Esophagus squamous epithelium (tissue), 5 donors: ENCODE measurements around the gene SNED1. TPM values are rescaled to one million over a fixed set of nuclear protein-coding genes. Genes with fewer than 3 reads are reported as not detected.

Experiments used
- DNase-seq: peaks from one replicate; lab custom pipeline; 2025; lab: John Stamatoyannopoulos, UW
- H3K27ac ChIP-seq, 4 donors: fragments of 200-600 bp; sonication (generic); one replicate each; pipeline ENCODE4 v1.5.1; 2016 to 2019; ENCODE audit warnings: mild to moderate bottlenecking in 1 of 4
- H3K27me3 ChIP-seq, 4 donors: fragments of 200-600 bp; sonication (generic); 1 replicate in 3 of 4; 2 replicates in 1 of 4; pipeline versions ENCODE4 v1.5.1 to v1.6.0; 2017 to 2021; ENCODE audit warnings: antibody characterized with exemption in 1 of 4
- H3K36me3 ChIP-seq, 3 donors: fragments of 200-600 bp; sonication (generic); one replicate each; pipeline ENCODE4 v1.5.1; 2016 to 2019
- H3K4me1 ChIP-seq, 3 donors: fragments of 200-600 bp; sonication (generic); one replicate each; pipeline ENCODE4 v1.5.1; 2017 to 2019
- H3K4me3 ChIP-seq, 4 donors: fragments of 200-600 bp; sonication (generic); 1 replicate in 3 of 4; 2 replicates in 1 of 4; pipeline ENCODE4 v1.5.1; 2016 to 2019; ENCODE audit warnings: mild to moderate bottlenecking in 2 of 4, moderate library complexity in 1 of 4
- H3K9me3 ChIP-seq, 3 donors: fragments of 200-600 bp; sonication (generic); one replicate each; pipeline ENCODE4 v1.5.1; 2016 to 2019
- POLR2A ChIP-seq, 4 donors: fragments of 450-650 bp; IDR thresholded peaks; one replicate each; pipeline ENCODE4 v1.6.1; 2017; ENCODE audit warnings: antibody characterized with exemption in 4 of 4, mild to moderate bottlenecking in 4 of 4, moderate library complexity in 3 of 4
- WGBS, 2 donors: methylation state at CpG; one replicate each; pipeline ENCODE4 v1.1.5; 2018; 5-methylcytosine and 5-hydroxymethylcytosine counted together
- intact Hi-C: fragments of 100-400 bp; cut with DNase I; formaldehyde crosslinking; loops from one replicate; pipeline ENCODE4 v1.15.0; 2022
- total RNA-seq, 4 donors: library from RNA; depleted of rRNA; stranded (reverse); fragments of >200 nt; gene quantifications; one replicate each; pipeline ENCODE4 v1.1.0, GENCODE V29; 2016
- TF ChIP-seq, protein P1 (sequence below), 6 experiments: fragments of 450-650 bp in 4 of 6; fragments of 200-600 bp in 2 of 6; sonication (generic) in 2 of 6; IDR thresholded peaks; one replicate each; pipeline ENCODE4 v1.5.1; 2016 to 2019; ENCODE audit warnings: antibody characterized with exemption in 6 of 6, mild to moderate bottlenecking in 4 of 6, moderate library complexity in 4 of 6
- donor health status: DM: yes; HTN: yes; CAD: no.

Gene SNED1
- total RNA-seq, 4 donors from 2014 or later: 3.3 to 13.9 (median 4.8) TPM

DNA sequence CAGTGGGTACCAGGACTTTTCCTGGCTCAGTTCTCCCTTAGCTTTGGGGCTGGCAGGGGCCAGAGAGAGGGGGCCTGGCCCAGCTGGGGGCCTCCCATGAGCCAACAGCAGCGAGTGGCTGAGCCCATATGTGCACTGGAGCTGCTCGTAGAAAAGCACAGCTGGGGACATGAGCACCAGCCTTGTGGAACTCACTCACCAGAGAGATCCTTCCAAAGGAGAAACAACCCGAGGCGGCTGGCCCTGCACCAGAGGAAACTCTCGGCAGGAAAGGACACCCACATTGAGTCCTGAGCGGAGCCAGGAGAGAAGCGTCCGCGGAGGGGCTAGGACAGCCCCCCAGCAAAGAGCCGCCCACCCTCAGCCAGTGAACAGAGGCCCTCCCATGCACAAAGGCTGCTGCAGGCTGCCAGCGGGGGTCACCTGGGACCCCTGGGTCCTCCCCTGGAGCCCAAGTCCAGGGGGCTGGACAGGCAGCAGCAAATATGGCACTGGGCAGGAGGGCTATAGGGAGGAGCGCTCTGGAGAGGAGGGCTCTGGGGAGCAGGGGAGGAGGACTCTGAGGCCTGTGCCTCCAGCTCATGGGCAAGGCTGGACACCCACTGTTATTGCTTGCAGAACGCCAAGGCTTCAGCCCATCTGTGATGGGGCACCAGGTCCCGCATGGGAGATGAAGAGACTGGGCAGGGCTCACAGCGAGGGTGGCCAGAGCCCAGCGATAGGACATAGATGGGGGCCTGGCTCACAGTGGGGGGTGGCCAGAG lies 42.1 kb upstream of the SNED1 start:
- H3K4me1 ChIP-seq: peaks cover 8 to 30% (median 14%) of the 10 kb centered on the region in 3 donors
- intact Hi-C loops: no loop called here
- WGBS, 2 donors: 76 to 100% methylated on average over 1 to 5 of the region's 16 CpGs
- no peak overlapping the region for H3K27ac ChIP-seq
- DNase-seq: no peak
- no peaks in the 10 kb centered on the region for H3K9me3 ChIP-seq
- TF ChIP-seq POLR2A (IDR thresholded peaks at IDR 0.05): no peak
- TF ChIP-seq, protein P1, sequence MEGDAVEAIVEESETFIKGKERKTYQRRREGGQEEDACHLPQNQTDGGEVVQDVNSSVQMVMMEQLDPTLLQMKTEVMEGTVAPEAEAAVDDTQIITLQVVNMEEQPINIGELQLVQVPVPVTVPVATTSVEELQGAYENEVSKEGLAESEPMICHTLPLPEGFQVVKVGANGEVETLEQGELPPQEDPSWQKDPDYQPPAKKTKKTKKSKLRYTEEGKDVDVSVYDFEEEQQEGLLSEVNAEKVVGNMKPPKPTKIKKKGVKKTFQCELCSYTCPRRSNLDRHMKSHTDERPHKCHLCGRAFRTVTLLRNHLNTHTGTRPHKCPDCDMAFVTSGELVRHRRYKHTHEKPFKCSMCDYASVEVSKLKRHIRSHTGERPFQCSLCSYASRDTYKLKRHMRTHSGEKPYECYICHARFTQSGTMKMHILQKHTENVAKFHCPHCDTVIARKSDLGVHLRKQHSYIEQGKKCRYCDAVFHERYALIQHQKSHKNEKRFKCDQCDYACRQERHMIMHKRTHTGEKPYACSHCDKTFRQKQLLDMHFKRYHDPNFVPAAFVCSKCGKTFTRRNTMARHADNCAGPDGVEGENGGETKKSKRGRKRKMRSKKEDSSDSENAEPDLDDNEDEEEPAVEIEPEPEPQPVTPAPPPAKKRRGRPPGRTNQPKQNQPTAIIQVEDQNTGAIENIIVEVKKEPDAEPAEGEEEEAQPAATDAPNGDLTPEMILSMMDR (IDR thresholded peaks at IDR 0.05): no peak
- no peaks in the 10 kb centered on the region for H3K36me3 ChIP-seq
- no peak overlapping the region for H3K4me3 ChIP-seq
- H3K27me3 ChIP-seq: peaks cover 0 to 51% (median 0%) of the 10 kb centered on the region in 4 donors

DNA sequence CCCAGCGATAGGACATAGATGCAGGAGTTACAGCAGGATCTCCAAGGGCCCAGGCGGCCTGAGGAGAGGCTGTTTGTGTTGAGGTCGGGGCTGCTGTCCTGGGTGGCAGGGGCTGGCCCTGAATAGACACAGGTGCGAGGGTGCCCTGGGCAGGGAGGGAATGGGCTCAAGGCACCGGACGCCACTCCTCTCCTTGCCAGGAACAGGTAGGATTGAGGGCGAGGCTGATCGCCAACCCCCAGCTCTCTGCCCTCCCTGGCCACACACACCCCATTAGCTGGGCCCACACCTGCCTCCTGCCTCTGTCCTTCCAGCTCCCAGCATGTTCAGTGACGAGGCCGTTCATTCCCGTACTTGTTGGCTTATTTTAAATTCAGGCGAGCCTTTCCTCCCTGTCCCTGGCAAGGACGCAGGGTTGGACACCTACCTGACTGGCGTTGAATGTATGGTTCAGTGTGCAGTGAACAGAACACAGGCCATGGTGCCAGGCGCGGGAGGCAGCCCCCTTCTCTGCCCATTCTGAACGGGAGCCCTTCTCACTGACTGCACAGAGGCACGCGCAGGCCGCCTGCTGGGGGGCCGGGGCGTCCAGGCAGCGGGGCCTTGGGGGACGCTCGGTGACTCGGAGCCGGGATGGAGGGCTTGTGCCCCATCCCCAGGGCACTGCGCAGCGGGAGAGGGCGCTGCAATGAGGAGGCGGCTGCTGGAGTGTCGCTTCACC lies 41.3 kb upstream of the SNED1 start:
- Histone ChIP-seq H3K27ac (no peak overlapping the region), H3K4me1 (peaks cover 8 to 38% (median 16%) of the 10 kb centered on the region in 3 donors), H3K4me3 (no peak overlapping the region), H3K9me3 (no peaks in the 10 kb centered on the region), H3K27me3 (peaks cover 0 to 51% (median 0%) of the 10 kb centered on the region in 4 donors), H3K36me3 (no peaks in the 10 kb centered on the region)
- no peak for TF ChIP-seq POLR2A (IDR thresholded peaks at IDR 0.05)
- TF ChIP-seq, protein P1 (IDR thresholded peaks at IDR 0.05): no peak
- 80 to 86% methylated on average over 1 to 12 of the region's 32 CpGs for WGBS, 2 donors
- no peak for DNase-seq
- intact Hi-C loops: no loop called here

GRCh38 chr2:240957656-240958365 lies 40.6 kb upstream of the SNED1 start:
- Histone ChIP-seq H3K27me3 (peaks cover 0 to 51% (median 0%) of the 10 kb centered on the region in 4 donors), H3K9me3 (no peaks in the 10 kb centered on the region), H3K36me3 (no peaks in the 10 kb centered on the region), H3K4me3 (no peak overlapping the region), H3K4me1 (peaks cover 8 to 45% (median 23%) of the 10 kb centered on the region in 3 donors), H3K27ac (no peak overlapping the region)
- TF ChIP-seq POLR2A (IDR thresholded peaks at IDR 0.05): no peak
- TF ChIP-seq, protein P1 (IDR thresholded peaks at IDR 0.05): no peak
- intact Hi-C loops: no loop called here
- WGBS, 2 donors: 26 to 75% methylated on average over 4 to 6 of the region's 17 CpGs
- DNase-seq: no peak

DNA sequence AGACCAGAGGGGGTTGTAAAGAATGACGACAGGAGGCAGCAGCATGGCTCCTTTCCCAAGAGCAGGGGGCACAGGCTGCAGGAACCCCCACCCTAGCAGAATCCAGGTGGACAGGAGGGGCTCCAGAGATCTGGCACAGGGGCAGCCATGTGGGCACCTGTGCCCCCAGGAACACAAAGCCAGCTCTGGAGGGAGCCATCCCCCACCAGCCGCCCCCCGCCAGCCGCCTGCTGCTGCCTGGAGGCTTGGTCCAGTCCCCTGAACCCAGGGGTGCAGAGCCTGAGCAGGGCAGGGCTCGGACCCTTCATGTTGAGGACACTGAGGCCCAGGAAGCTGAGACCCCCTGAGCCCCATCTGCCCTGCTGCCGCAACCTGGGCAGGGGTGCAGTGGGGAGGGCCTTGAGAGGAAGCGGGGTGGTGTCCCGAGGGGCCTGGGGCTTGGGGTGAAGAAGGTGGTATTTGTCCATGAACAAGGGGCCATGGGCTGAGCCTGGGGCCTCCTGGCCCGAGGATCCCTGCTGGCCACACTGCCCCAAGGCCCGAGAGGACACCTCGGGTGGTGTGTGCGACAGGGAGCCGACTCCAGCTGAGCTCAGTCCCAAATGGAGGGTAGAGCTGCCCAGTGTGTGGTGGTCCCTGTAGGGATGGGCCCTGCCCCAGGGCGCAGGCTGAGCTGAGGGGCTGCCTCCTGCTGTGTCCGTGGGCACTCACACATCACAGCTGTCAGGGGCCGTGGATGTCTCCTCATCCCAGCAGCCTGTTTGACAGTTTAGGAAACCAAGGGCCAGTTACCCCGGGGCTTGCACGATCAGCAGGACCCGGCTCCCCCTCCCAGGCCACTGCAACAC lies 39.8 kb upstream of the SNED1 start:
- H3K4me1 ChIP-seq: peaks cover 8 to 49% (median 25%) of the 10 kb centered on the region in 3 donors
- 79 to 88% methylated on average over 3 to 6 of the region's 19 CpGs for WGBS, 2 donors
- peaks cover 0 to 51% (median 0%) of the 10 kb centered on the region in 4 donors for H3K27me3 ChIP-seq
- H3K4me3 ChIP-seq: no peak overlapping the region
- H3K9me3 ChIP-seq: no peaks in the 10 kb centered on the region
- DNase-seq: no peak
- no peak for TF ChIP-seq POLR2A (IDR thresholded peaks at IDR 0.05)
- TF ChIP-seq, protein P1 (IDR thresholded peaks at IDR 0.05): no peak
- no peak overlapping the region for H3K27ac ChIP-seq
- intact Hi-C loops: no loop called here
- H3K36me3 ChIP-seq: no peaks in the 10 kb centered on the region
